Mammary epithelial cell (primary cell): ENCODE results near the gene PARD3.

Source experiments
- EZH2 ChIP-seq: IDR thresholded peaks from 2 replicates; pipeline ENCODE4 v1.6.1; 2012; ENCODE audit warnings: low read length, inconsistent platforms, borderline replicate concordance
- TF ChIP-seq, protein P1 (sequence below), 2 donors: IDR thresholded peaks in 1 of 2; conservative IDR thresholded peaks in 1 of 2; 2 replicates each; pipeline ENCODE4 v1.5.1; 2011 to 2012; ENCODE audit warnings: inconsistent platforms in 2 of 2, low read length in 2 of 2, mild to moderate bottlenecking in 2 of 2, control low read depth in 1 of 2, low read depth in 1 of 2; ENCODE audit not compliant: insufficient read depth in 1 of 2; ENCODE audit errors: extremely low read depth in 1 of 2

DNA sequence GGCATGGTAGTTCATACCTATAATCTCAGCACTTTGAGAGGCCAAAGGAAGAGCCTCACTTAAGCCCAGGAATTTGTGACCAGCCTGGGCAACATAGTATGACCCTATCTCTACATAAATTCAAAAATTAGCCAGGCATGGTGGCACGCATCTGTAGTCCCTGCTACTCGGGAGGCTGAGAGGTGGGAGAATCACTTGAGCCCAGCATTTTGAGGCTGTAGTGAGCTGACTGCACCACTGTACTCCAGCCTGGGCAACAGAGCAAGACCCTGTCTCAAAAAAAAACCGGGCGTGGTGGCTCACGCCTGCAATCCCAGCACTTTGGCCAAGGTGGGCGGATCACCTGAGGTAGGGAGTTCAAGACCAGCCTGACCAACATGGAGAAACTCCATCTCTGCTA lies 19.8 kb downstream of the PARD3 start:
- TF ChIP-seq, protein P1, sequence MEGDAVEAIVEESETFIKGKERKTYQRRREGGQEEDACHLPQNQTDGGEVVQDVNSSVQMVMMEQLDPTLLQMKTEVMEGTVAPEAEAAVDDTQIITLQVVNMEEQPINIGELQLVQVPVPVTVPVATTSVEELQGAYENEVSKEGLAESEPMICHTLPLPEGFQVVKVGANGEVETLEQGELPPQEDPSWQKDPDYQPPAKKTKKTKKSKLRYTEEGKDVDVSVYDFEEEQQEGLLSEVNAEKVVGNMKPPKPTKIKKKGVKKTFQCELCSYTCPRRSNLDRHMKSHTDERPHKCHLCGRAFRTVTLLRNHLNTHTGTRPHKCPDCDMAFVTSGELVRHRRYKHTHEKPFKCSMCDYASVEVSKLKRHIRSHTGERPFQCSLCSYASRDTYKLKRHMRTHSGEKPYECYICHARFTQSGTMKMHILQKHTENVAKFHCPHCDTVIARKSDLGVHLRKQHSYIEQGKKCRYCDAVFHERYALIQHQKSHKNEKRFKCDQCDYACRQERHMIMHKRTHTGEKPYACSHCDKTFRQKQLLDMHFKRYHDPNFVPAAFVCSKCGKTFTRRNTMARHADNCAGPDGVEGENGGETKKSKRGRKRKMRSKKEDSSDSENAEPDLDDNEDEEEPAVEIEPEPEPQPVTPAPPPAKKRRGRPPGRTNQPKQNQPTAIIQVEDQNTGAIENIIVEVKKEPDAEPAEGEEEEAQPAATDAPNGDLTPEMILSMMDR (conservative IDR thresholded peaks at IDR 0.05 in 1 of 2, IDR thresholded peaks at IDR 0.05 in 1 of 2; ENCODE audit: extremely low read depth in 1 of 2, insufficient read depth in 1 of 2, low read depth in 1 of 2, low read length in 2 of 2), result no peak
- TF ChIP-seq EZH2, result no peak
